WI38 (cell line): Measurements from ENCODE around the gene JUNB.

ENCODE experiments used
- H3K4me3 ChIP-seq: 2 replicates; pipeline ENCODE4 v1.5.1; 2011; ENCODE audit warnings: low read depth, mild to moderate bottlenecking, control low read depth, low read length
- CTCF ChIP-seq: IDR thresholded peaks from 2 replicates; pipeline ENCODE4 v1.5.1; 2012; ENCODE audit warnings: low read depth, mild to moderate bottlenecking, control low read depth, low read length

JUNB gene

GRCh38 chr19:12785431-12786031 lies 5.8 kb upstream of the JUNB start:
- no peak overlapping the region for H3K4me3 ChIP-seq
- TF ChIP-seq CTCF, result no peak

- H3K4me3 ChIP-seq, result no peak overlapping the region
- no peak for TF ChIP-seq CTCF
These were observed 5.0 kb upstream of the JUNB start for GRCh38 chr19:12786141-12786870.

GRCh38 chr19:12786952-12787351 lies 4.3 kb upstream of the JUNB start:
- H3K4me3 ChIP-seq, result no peak overlapping the region
- no peak for TF ChIP-seq CTCF

GRCh38 chr19:12787458-12787857 lies 3.8 kb upstream of the JUNB start:
- no peak for TF ChIP-seq CTCF
- no peak overlapping the region for H3K4me3 ChIP-seq

GRCh38 chr19:12788042-12788681 lies 3.1 kb upstream of the JUNB start:
- no peak for TF ChIP-seq CTCF
- H3K4me3 ChIP-seq, result peak overlapping the region; percentile 54

GRCh38 chr19:12788682-12789097 lies 2.6 kb upstream of the JUNB start:
- H3K4me3 ChIP-seq, result peak overlapping the region; percentile 54
- no peak for TF ChIP-seq CTCF

- no peak for TF ChIP-seq CTCF
These were observed 2.0 kb upstream of the JUNB start for GRCh38 chr19:12789098-12789903.

More at GRCh38 chr19:12789098-12789903, 2.0 kb upstream of the JUNB start:
- peak overlapping the region; percentile 91 for H3K4me3 ChIP-seq
